SK-N-SH (cell line): Measurements from ENCODE around the gene MLXIPL. TPM values are rescaled to one million over a fixed set of nuclear protein-coding genes. Genes with fewer than 3 reads are reported as not detected.

ENCODE experiments used
- CTCF ChIA-PET: fragments of 300-600, 350-600 bp; formaldehyde crosslinking; extraction: SDS; loops from one replicate; lab custom pipeline; 2021; lab: Yijun Ruan, JAX
- POLR2A ChIA-PET: fragments of 350-600 bp; sonication (Branson Sonifier 250); formaldehyde crosslinking; extraction: SDS; loops from one replicate; lab custom pipeline; 2020; ENCODE audit warnings: antibody characterized with exemption, inconsistent platforms; lab: Yijun Ruan, JAX
- DNase-seq: peaks from one replicate; pipeline ENCODE4 v3.0.0; 2012
- H2AFZ ChIP-seq: fragments of 200-600 bp; sonication (generic); 2 replicates; pipeline ENCODE4 v1.8.1; 2016; ENCODE audit warnings: antibody characterized with exemption, mild to moderate bottlenecking, low read depth
- H3F3A ChIP-seq: fragments of 200-600 bp; sonication (generic); replicated peaks from 2 replicates; pipeline ENCODE3; 2016; ENCODE audit warnings: antibody characterized with exemption, mild to moderate bottlenecking; ENCODE audit not compliant: insufficient read depth
- H3K27ac ChIP-seq, 2 experiments: fragments of 200-500 bp in 1 of 2; fragments of 200-600 bp in 1 of 2; sonication (Bioruptor generic) in 1 of 2; sonication (generic), shearing (Covaris generic) in 1 of 2; 2 replicates each; pipeline versions ENCODE4 v1.5.1 to v1.6.1; 2014 to 2016; ENCODE audit warnings: low read depth in 2 of 2, inconsistent platforms in 1 of 2, low read length in 1 of 2, mild to moderate bottlenecking in 1 of 2, mixed read lengths in 1 of 2
- H3K27me3 ChIP-seq: fragments of 200-600 bp; sonication (generic), shearing (Covaris generic); 2 replicates; pipeline ENCODE4 v1.6.1; 2016; ENCODE audit warnings: mixed run types; ENCODE audit not compliant: insufficient read depth
- H3K36me3 ChIP-seq, 2 experiments: fragments of 200-500 bp in 1 of 2; fragments of 200-600 bp in 1 of 2; sonication (Bioruptor generic) in 1 of 2; sonication (generic) in 1 of 2; replicated peaks in 1 of 2; 2 replicates each; pipeline versions ENCODE3 to v1.5.1; 2014 to 2016; ENCODE audit warnings: low read length in 1 of 2, mild to moderate bottlenecking in 1 of 2; ENCODE audit not compliant: insufficient read depth in 2 of 2, control insufficient read depth in 1 of 2
- H3K4me1 ChIP-seq, 2 experiments: fragments of 200-500 bp in 1 of 2; fragments of 200-600 bp in 1 of 2; sonication (Bioruptor generic) in 1 of 2; sonication (generic), shearing (Covaris generic) in 1 of 2; 2 replicates each; pipeline versions ENCODE4 v1.5.1 to v1.6.1; 2014 to 2016; ENCODE audit warnings: low read depth in 1 of 2, low read length in 1 of 2, mixed run types in 1 of 2; ENCODE audit not compliant: insufficient read depth in 2 of 2, control insufficient read depth in 1 of 2
- H3K4me2 ChIP-seq: fragments of 200-600 bp; sonication (generic), shearing (Covaris generic); 2 replicates; pipeline ENCODE4 v1.6.1; 2017; ENCODE audit warnings: mixed run types
- H3K4me3 ChIP-seq, 2 experiments: fragments of 200-500 bp in 1 of 2; fragments of 200-600 bp in 1 of 2; sonication (Bioruptor generic) in 1 of 2; sonication (generic), shearing (Covaris generic) in 1 of 2; 2 replicates each; pipeline versions ENCODE4 v1.5.1 to v1.8.1; 2014 to 2016; ENCODE audit warnings: low read depth in 2 of 2, inconsistent platforms in 1 of 2, low read length in 1 of 2, mild to moderate bottlenecking in 1 of 2, mixed read lengths in 1 of 2, moderate library complexity in 1 of 2
- H3K79me2 ChIP-seq: fragments of 200-600 bp; sonication (generic); 2 replicates; pipeline ENCODE4 v1.8.1; 2017; ENCODE audit warnings: mild to moderate bottlenecking; ENCODE audit not compliant: insufficient read depth
- H3K9ac ChIP-seq: fragments of 200-600 bp; sonication (generic); 2 replicates; pipeline ENCODE4 v1.6.1; 2017; ENCODE audit warnings: mixed run types
- H3K9me2 ChIP-seq: fragments of 200-600 bp; sonication (generic); 2 replicates; pipeline ENCODE4 v1.6.1; 2017; ENCODE audit warnings: mixed run types
- H3K9me3 ChIP-seq: fragments of 200-600 bp; sonication (generic); 2 replicates; pipeline ENCODE4 v1.6.1; 2017; ENCODE audit warnings: mixed run types, mild to moderate bottlenecking, moderate library complexity
- H4K20me1 ChIP-seq: fragments of 200-600 bp; sonication (generic); 2 replicates; pipeline ENCODE4 v1.6.1; 2017; ENCODE audit warnings: mild to moderate bottlenecking, mixed run types; ENCODE audit not compliant: insufficient read depth
- EP300 ChIP-seq, 2 experiments: IDR thresholded peaks; 2 replicates each; pipeline versions ENCODE4 v1.4.0 to v1.6.1; 2012; ENCODE audit warnings: borderline replicate concordance in 1 of 2, low read depth in 1 of 2, low read length in 1 of 2
- FOSL2 ChIP-seq: IDR thresholded peaks from 2 replicates; pipeline ENCODE4 v1.4.0; 2012; ENCODE audit warnings: low read depth, mild to moderate bottlenecking, moderate library complexity, borderline replicate concordance
- FOXM1 ChIP-seq: IDR thresholded peaks from 2 replicates; pipeline ENCODE4 v1.4.0; 2012; ENCODE audit warnings: low read depth, mild to moderate bottlenecking
- MXI1 ChIP-seq: IDR thresholded peaks from 2 replicates; pipeline ENCODE4 v1.6.1; 2012; ENCODE audit warnings: mild to moderate bottlenecking, low read depth, low read length, improper control_type of control experiment
- RFX5 ChIP-seq: IDR thresholded peaks from 2 replicates; pipeline ENCODE4 v1.6.1; 2012; ENCODE audit warnings: mild to moderate bottlenecking, improper control_type of control experiment, low read length
- SMC3 ChIP-seq: IDR thresholded peaks from 2 replicates; pipeline ENCODE4 v1.6.1; 2012; ENCODE audit warnings: low read depth, low read length, improper control_type of control experiment
- YY1 ChIP-seq: IDR thresholded peaks from 2 replicates; pipeline ENCODE4 v1.4.0; 2012; ENCODE audit warnings: low read depth, mild to moderate bottlenecking
- WGBS: methylation state at CpG from one replicate; pipeline ENCODE4 v1.1.6; 2017; ENCODE audit warnings: low lambda C conversion rate; 5-methylcytosine and 5-hydroxymethylcytosine counted together
- polyA plus RNA-seq, 3 experiments: library from polyadenylated mRNA; depleted of rRNA; stranded (reverse); fragments of >200 nt; gene quantifications; 2 replicates each; pipeline ENCODE4 v1.2.3, GENCODE V29; 2012
- TF ChIP-seq, protein P1 (sequence below): IDR thresholded peaks from 2 replicates; pipeline ENCODE4 v1.4.0; 2012; ENCODE audit warnings: low read depth, borderline replicate concordance
- TF ChIP-seq, protein P2 (sequence below): fragments of 200-600 bp; sonication (generic); IDR thresholded peaks from 2 replicates; pipeline ENCODE4 v1.6.1; 2017; ENCODE audit warnings: antibody characterized with exemption, mild to moderate bottlenecking, moderate library complexity
- TF ChIP-seq, protein P3 (sequence below): fragments of 150-350 bp; IDR thresholded peaks from 2 replicates; pipeline ENCODE4 v1.6.1; 2017; ENCODE audit warnings: antibody characterized with exemption, low read length, low read depth, borderline replicate concordance

MLXIPL gene
- polyA plus RNA-seq, 1 of the 3 experiments (the other 2 are of a cell fraction): 0.21 TPM

GRCh38 chr7:73628504-73628903 lies 4.2 kb upstream of the MLXIPL start (continued):
- TF ChIP-seq, protein P1, sequence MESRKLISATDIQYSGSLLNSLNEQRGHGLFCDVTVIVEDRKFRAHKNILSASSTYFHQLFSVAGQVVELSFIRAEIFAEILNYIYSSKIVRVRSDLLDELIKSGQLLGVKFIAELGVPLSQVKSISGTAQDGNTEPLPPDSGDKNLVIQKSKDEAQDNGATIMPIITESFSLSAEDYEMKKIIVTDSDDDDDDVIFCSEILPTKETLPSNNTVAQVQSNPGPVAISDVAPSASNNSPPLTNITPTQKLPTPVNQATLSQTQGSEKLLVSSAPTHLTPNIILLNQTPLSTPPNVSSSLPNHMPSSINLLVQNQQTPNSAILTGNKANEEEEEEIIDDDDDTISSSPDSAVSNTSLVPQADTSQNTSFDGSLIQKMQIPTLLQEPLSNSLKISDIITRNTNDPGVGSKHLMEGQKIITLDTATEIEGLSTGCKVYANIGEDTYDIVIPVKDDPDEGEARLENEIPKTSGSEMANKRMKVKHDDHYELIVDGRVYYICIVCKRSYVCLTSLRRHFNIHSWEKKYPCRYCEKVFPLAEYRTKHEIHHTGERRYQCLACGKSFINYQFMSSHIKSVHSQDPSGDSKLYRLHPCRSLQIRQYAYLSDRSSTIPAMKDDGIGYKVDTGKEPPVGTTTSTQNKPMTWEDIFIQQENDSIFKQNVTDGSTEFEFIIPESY: no peak
- TF ChIP-seq MXI1 (no peak), EP300 (IDR thresholded peaks at IDR 0.05; ENCODE audit: borderline replicate concordance in 1 of 2, low read depth in 1 of 2, low read length in 1 of 2) (no peak), FOSL2 (no peak), FOXM1 (no peak), YY1 (no peak), SMC3 (no peak)
- TF ChIP-seq, protein P2, sequence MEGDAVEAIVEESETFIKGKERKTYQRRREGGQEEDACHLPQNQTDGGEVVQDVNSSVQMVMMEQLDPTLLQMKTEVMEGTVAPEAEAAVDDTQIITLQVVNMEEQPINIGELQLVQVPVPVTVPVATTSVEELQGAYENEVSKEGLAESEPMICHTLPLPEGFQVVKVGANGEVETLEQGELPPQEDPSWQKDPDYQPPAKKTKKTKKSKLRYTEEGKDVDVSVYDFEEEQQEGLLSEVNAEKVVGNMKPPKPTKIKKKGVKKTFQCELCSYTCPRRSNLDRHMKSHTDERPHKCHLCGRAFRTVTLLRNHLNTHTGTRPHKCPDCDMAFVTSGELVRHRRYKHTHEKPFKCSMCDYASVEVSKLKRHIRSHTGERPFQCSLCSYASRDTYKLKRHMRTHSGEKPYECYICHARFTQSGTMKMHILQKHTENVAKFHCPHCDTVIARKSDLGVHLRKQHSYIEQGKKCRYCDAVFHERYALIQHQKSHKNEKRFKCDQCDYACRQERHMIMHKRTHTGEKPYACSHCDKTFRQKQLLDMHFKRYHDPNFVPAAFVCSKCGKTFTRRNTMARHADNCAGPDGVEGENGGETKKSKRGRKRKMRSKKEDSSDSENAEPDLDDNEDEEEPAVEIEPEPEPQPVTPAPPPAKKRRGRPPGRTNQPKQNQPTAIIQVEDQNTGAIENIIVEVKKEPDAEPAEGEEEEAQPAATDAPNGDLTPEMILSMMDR: no peak
- TF ChIP-seq, protein P3, sequence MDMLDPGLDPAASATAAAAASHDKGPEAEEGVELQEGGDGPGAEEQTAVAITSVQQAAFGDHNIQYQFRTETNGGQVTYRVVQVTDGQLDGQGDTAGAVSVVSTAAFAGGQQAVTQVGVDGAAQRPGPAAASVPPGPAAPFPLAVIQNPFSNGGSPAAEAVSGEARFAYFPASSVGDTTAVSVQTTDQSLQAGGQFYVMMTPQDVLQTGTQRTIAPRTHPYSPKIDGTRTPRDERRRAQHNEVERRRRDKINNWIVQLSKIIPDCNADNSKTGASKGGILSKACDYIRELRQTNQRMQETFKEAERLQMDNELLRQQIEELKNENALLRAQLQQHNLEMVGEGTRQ: no peak
- TF ChIP-seq, all 33 proteins: peak for 0

DNA sequence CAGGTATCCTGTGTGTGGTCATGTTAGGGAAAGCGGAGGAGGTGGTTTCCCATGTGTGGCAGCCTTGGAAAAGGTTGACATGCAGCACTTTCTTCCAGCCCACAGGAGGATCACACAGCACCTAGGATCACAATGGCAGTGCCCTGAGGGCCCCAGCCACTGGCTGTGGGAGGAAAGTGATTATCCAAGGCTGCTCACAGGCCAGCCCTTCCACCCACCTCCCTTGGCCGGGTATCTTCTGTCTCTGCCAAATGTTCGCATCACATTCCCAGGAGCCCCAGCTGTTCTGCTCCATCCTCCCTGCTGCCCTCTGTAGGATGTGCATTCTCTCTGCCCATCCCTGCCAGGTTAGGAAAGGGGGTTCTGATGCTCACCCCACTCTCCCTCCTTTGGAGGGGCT lies 2.5 kb upstream of the MLXIPL start:
- H4K20me1 ChIP-seq: no peaks in the 10 kb centered on the region
- ChIA-PET CTCF (interaction anchor here (0.9 to 19.5 kb wide), 4 partner anchors 20 to 99 kb away, joined by 4 to 235 read pairs (median 6); no protein-coding TSS in a partner anchor), POLR2A (no interaction called here)
- no peak overlapping the region for H2AFZ ChIP-seq
- WGBS: 25% methylated on average over 3 of the region's 3 CpGs
- peaks cover 59% of the 10 kb centered on the region for H3K27me3 ChIP-seq
- H3K9me2 ChIP-seq: no peaks in the 10 kb centered on the region
- no peak overlapping the region for H3K4me2 ChIP-seq
- no peak overlapping the region for H3K9ac ChIP-seq
- TF ChIP-seq RFX5: no peak
- TF ChIP-seq, protein P2: peak; percentile 31
- H3F3A ChIP-seq: peaks cover 3% of the 10 kb centered on the region
- no peak overlapping the region for H3K27ac ChIP-seq
- no peaks in the 10 kb centered on the region for H3K79me2 ChIP-seq
- no peaks in the 10 kb centered on the region; a peak in 1 of 4 replicates for H3K4me1 ChIP-seq
- no peaks in the 10 kb centered on the region for H3K36me3 ChIP-seq
- no peaks in the 10 kb centered on the region for H3K9me3 ChIP-seq
- no peak overlapping the region for H3K4me3 ChIP-seq
- no peak for DNase-seq
